Cardiac muscle cell (in vitro differentiated cells and primary cell): ENCODE data around the gene TNFSF13B. TPM values are rescaled to one million over a fixed set of nuclear protein-coding genes. Genes with fewer than 3 reads are reported as not detected.

Experiments used
- DNase-seq, 2 donors: peaks; one replicate each; pipeline versions ENCODE4 v3.0.0 to v3.0.0-alpha.2; 2010 to 2017; ENCODE audit warnings: low read depth in 1 of 2, low spot score in 1 of 2
- H3K27ac ChIP-seq: fragments of 200-600 bp; sonication (generic); 2 replicates; pipeline ENCODE4 v1.5.1; 2016
- H3K27me3 ChIP-seq: fragments of 200-600 bp; sonication (generic); 2 replicates; pipeline ENCODE4 v1.6.0; 2016; ENCODE audit warnings: control low read depth
- H3K36me3 ChIP-seq: fragments of 200-600 bp; sonication (generic); 2 replicates; pipeline ENCODE4 v1.5.1; 2016; ENCODE audit warnings: control low read depth
- H3K4me1 ChIP-seq: fragments of 200-600 bp; sonication (generic); 2 replicates; pipeline ENCODE4 v1.8.1; 2017; ENCODE audit warnings: low read depth, mild to moderate bottlenecking, mixed run types
- H3K4me3 ChIP-seq: fragments of 200-600 bp; sonication (generic); 2 replicates; pipeline ENCODE4 v1.5.1; 2016; ENCODE audit warnings: mild to moderate bottlenecking
- H3K9me3 ChIP-seq: fragments of 200-600 bp; sonication (generic); 2 replicates; pipeline ENCODE4 v1.5.1; 2017; ENCODE audit warnings: low read depth, mild to moderate bottlenecking, control low read depth
- polyA plus RNA-seq: library from polyadenylated mRNA; unstranded; fragments of >200 nt; fragmentation: Nextera tagmentation; extraction: Ambion mirVana; gene quantifications from 2 replicates; pipeline ENCODE4 v1.2.1, GENCODE V29; 2016
- total RNA-seq: library from RNA; depleted of rRNA; stranded (reverse); fragments of >200 nt; gene quantifications from 2 replicates; pipeline ENCODE4 v1.2.3, GENCODE V29; 2016
- TF ChIP-seq, protein P1 (sequence below): IDR thresholded peaks from 2 replicates; pipeline ENCODE4 v1.5.1; 2012; ENCODE audit warnings: low read depth, mild to moderate bottlenecking, low read length

Gene TNFSF13B
- total and polyA plus RNA-seq, 2 experiments from 2014 or later: 0.56 to 0.69 TPM

DNA sequence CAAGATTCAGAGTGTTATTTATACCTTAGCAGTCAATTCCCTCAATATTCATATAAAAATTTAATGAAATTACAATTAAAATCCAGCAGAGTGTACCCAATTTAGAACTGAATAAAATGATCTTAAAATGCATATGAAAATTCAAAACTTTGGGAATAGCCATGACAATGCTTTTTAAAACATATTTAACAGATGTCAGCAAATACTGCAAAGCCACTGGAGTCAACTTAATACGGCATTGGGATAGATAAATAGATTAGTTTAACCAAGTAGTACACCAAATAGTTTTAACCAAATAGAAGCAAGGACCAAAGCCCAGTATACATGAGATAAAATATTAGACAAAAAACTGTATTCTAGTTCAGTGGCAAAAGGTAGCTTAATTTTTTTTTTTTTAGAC lies 79.8 kb downstream of the TNFSF13B start:
- no peak overlapping the region for H3K4me3 ChIP-seq
- DNase-seq: no peak
- H3K27ac ChIP-seq: no peak overlapping the region
- H3K27me3 ChIP-seq: no peaks in the 10 kb centered on the region
- H3K36me3 ChIP-seq: no peaks in the 10 kb centered on the region
- H3K9me3 ChIP-seq: no peaks in the 10 kb centered on the region
- no peaks in the 10 kb centered on the region for H3K4me1 ChIP-seq
- TF ChIP-seq, protein P1, sequence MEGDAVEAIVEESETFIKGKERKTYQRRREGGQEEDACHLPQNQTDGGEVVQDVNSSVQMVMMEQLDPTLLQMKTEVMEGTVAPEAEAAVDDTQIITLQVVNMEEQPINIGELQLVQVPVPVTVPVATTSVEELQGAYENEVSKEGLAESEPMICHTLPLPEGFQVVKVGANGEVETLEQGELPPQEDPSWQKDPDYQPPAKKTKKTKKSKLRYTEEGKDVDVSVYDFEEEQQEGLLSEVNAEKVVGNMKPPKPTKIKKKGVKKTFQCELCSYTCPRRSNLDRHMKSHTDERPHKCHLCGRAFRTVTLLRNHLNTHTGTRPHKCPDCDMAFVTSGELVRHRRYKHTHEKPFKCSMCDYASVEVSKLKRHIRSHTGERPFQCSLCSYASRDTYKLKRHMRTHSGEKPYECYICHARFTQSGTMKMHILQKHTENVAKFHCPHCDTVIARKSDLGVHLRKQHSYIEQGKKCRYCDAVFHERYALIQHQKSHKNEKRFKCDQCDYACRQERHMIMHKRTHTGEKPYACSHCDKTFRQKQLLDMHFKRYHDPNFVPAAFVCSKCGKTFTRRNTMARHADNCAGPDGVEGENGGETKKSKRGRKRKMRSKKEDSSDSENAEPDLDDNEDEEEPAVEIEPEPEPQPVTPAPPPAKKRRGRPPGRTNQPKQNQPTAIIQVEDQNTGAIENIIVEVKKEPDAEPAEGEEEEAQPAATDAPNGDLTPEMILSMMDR: no peak

DNA sequence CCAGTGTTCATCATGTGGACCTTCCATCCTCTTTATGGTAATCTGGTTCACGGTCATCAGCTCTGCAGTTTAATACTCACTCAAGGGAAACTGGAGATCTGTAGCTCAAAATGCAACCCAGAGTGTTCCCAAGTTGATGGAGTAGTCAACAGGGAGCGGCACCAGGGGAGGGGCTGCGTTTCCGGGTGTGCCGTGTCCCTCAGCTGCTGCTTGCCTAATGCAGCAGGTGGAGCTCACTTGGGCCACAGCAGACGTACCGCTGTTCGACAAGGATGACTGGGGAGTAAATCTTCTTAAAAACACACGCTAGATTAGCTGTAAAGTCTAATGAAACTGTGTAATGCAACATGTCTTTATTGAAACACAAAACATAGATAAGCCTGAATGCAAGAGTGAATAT lies 81.1 kb downstream of the TNFSF13B start:
- H3K9me3 ChIP-seq: no peaks in the 10 kb centered on the region
- H3K27me3 ChIP-seq: no peaks in the 10 kb centered on the region
- H3K4me1 ChIP-seq: no peaks in the 10 kb centered on the region
- DNase-seq: no peak
- no peak overlapping the region for H3K4me3 ChIP-seq
- H3K36me3 ChIP-seq: no peaks in the 10 kb centered on the region
- TF ChIP-seq, protein P1: no peak
- H3K27ac ChIP-seq: no peak overlapping the region

DNA sequence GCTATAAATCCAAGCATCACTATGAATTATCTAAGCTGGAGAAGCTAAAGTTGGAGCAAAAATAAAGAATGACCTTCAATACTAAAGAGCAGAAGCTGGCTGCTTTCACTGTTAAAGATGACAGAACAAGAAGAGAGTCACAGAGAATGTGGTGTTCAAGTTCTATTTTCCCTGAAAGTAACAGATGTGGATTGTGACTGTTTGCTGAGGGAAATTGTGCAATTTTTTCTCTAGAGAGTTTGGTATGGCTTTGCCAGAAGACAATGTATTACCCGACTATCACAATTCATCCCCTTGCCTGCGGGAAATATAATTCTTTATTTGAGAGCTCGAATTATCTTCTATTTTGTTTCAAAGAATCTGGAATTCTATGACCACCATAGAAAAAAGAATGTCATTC lies 83.1 kb downstream of the TNFSF13B start:
- H3K27ac ChIP-seq: no peak overlapping the region

DNA sequence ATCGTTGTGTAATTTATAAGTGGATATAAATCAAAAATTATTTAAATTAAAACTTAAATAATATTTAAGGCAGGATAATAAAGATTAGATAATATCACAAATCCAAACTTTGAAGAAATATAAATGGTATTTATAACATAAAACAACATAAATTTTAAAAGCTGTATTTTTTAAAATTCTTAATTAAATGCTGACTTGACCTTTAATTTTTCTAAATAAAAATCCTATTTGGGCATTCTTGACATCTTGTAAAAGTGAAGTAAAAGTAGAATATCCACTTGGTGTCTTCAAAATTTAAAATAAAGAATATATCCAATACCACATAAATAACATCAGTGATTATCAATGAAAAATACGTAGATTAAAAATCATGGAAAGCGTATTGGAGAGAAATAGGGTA lies 87.7 kb downstream of the TNFSF13B start:
- Histone ChIP-seq H3K4me1 (no peaks in the 10 kb centered on the region), H3K36me3 (no peaks in the 10 kb centered on the region), H3K27ac (no peak overlapping the region), H3K9me3 (no peaks in the 10 kb centered on the region), H3K27me3 (no peaks in the 10 kb centered on the region), H3K4me3 (no peak overlapping the region)
- no peak for DNase-seq
- TF ChIP-seq, protein P1: no peak

More for the DNA sequence above, 83.1 kb downstream of the TNFSF13B start:
- Histone ChIP-seq H3K27me3 (no peaks in the 10 kb centered on the region), H3K36me3 (no peaks in the 10 kb centered on the region), H3K9me3 (no peaks in the 10 kb centered on the region), H3K4me1 (no peaks in the 10 kb centered on the region), H3K4me3 (no peak overlapping the region)
- TF ChIP-seq, protein P1: no peak
- DNase-seq: peak in 1 of 2 donors; percentile 5

Other genes starting within 250 kb of the TNFSF13B start
- gene LIG4, start 54.2 kb upstream of the TNFSF13B start, total RNA-seq: 9.9 and 16.2 TPM in 2 replicates
- 8.9 and 14.4 TPM in 2 replicates for gene LIG4, start 54.2 kb upstream of the TNFSF13B start, polyA plus RNA-seq
- gene ABHD13, start 51.3 kb upstream of the TNFSF13B start, total RNA-seq: 14.2 and 18.0 TPM in 2 replicates
- 19.8 and 20.3 TPM in 2 replicates for gene ABHD13, start 51.3 kb upstream of the TNFSF13B start, polyA plus RNA-seq